NT2/D1 (cell line): ENCODE data around the gene LRRC38.

Source experiments
- DNase-seq: peaks from one replicate; pipeline ENCODE4 v3.0.0-alpha.2; 2011; ENCODE audit warnings: low read depth, low spot score
- H3K27me3 ChIP-seq: 2 replicates; pipeline ENCODE4 v1.6.0; 2011; ENCODE audit warnings: mild to moderate bottlenecking; ENCODE audit not compliant: insufficient read length, insufficient read depth
- H3K36me3 ChIP-seq: 2 replicates; pipeline ENCODE4 v1.6.1; 2011; ENCODE audit warnings: mild to moderate bottlenecking, low read length, mixed read lengths; ENCODE audit not compliant: insufficient read depth, insufficient read length
- H3K4me1 ChIP-seq: 2 replicates; pipeline ENCODE4 v1.5.1; 2011; ENCODE audit not compliant: insufficient read depth, insufficient read length
- H3K4me3 ChIP-seq: 2 replicates; pipeline ENCODE4 v1.5.1; 2011; ENCODE audit warnings: low read depth; ENCODE audit not compliant: insufficient read length
- H3K9ac ChIP-seq: 2 replicates; pipeline ENCODE4 v1.6.0; 2011; ENCODE audit warnings: low read depth; ENCODE audit not compliant: insufficient read length
- H3K9me3 ChIP-seq: 2 replicates; pipeline ENCODE4 v1.5.1; 2011; ENCODE audit warnings: mild to moderate bottlenecking, low read length; ENCODE audit not compliant: insufficient read depth
- SUZ12 ChIP-seq: IDR thresholded peaks from 2 replicates; pipeline ENCODE4 v1.6.1; 2011; ENCODE audit not compliant: insufficient read length, insufficient read depth; ENCODE audit errors: extremely low read depth
- YY1 ChIP-seq: IDR thresholded peaks from 2 replicates; pipeline ENCODE4 v1.6.1; 2011; ENCODE audit not compliant: insufficient read length, insufficient read depth
- ZNF274 ChIP-seq: IDR thresholded peaks from 2 replicates; pipeline ENCODE4 v1.6.1; 2011; ENCODE audit warnings: mild to moderate bottlenecking, low read depth, low read length

LRRC38 gene

DNA sequence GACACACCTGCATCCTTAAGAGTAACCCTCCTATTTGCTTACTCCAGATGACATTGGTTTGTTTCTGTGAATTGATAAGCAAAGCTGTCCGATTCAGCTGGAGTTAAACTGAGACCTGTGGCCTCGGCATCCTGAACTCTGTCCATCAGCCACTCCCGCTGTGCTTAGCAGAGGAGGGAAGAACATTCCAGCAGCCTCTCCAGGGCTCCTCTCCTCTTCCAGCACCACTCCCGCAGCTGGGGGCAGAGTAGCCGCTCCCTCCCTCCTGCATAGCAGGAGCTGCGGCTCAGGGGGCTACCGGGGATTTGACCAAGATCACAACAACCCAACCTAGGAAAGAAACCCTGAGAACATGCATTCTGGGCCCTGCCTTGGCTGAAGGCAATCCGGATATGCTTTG, 8.8 kb downstream of the LRRC38 start:
- DNase-seq, result no peak
- Histone ChIP-seq H3K27me3 (peaks cover 14% of the 10 kb centered on the region), H3K9ac (no peak overlapping the region), H3K36me3 (no peaks in the 10 kb centered on the region), H3K9me3 (no peaks in the 10 kb centered on the region), H3K4me1 (peaks cover 3% of the 10 kb centered on the region), H3K4me3 (no peak overlapping the region)
- TF ChIP-seq SUZ12, result no peak
- TF ChIP-seq YY1, result no peak
- no peak for TF ChIP-seq ZNF274

- Histone ChIP-seq H3K9ac (no peak overlapping the region), H3K9me3 (no peaks in the 10 kb centered on the region), H3K36me3 (no peaks in the 10 kb centered on the region), H3K4me3 (no peak overlapping the region), H3K27me3 (no peaks in the 10 kb centered on the region), H3K4me1 (peaks cover 3% of the 10 kb centered on the region)
- DNase-seq, result no peak
- no peak for TF ChIP-seq YY1
- TF ChIP-seq ZNF274, result no peak
- TF ChIP-seq SUZ12, result no peak
Measured at GRCh38 chr1:13500806-13501205, 13.0 kb downstream of the LRRC38 start.

DNA sequence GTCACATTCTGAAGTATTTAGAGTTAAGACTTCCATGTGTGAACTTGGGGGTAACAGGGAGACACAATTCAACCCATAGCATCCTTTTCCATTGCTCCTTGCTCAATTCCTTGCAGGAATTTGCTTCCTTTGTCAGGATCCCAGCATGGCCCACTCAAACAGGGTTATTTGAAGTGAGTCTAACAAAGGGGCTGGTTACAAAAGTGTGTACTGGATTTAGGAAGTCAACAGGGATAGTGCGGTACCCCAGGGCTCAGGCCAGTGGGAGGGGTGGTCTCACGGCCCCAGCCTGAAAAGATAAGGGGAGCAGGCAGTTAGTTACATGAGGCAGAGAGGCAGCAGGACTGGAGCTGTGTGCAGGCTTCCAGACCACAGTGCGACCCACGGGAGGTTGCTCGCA, 14.4 kb downstream of the LRRC38 start:
- no peaks in the 10 kb centered on the region for H3K27me3 ChIP-seq
- no peaks in the 10 kb centered on the region for H3K36me3 ChIP-seq
- no peak for TF ChIP-seq SUZ12
- TF ChIP-seq YY1, result no peak
- no peak for TF ChIP-seq ZNF274
- no peaks in the 10 kb centered on the region for H3K9me3 ChIP-seq
- no peak for DNase-seq
- H3K4me3 ChIP-seq, result no peak overlapping the region
- no peaks in the 10 kb centered on the region for H3K4me1 ChIP-seq
- no peak overlapping the region for H3K9ac ChIP-seq

- Histone ChIP-seq H3K27me3 (no peaks in the 10 kb centered on the region), H3K4me3 (no peak overlapping the region), H3K9me3 (no peaks in the 10 kb centered on the region), H3K4me1 (no peaks in the 10 kb centered on the region), H3K9ac (no peak overlapping the region), H3K36me3 (no peaks in the 10 kb centered on the region)
- no peak for DNase-seq
- TF ChIP-seq ZNF274 (no peak), YY1 (no peak), SUZ12 (no peak)
Measured at GRCh38 chr1:13498553-13498952, 15.2 kb downstream of the LRRC38 start.

DNA sequence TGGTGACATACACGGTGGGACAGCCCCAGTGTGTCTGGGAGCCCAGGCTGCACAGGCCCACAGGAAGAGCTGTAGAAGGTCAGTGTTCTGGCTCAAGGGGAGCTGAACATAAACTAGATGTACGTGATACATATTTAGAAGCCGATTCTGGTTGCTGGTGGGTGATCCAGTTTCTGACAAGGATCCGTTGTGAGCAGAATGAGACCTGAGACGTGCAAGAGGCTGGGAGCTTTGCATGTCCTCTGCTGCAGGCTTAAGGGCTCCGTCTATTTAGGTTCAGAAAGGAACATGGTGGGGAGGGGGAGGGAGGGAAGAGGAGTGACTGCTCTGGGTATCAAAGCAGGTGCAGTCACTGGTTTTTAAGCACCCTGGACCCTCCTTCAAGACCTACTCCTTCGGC, 18.6 kb downstream of the LRRC38 start:
- DNase-seq, result no peak
- Histone ChIP-seq H3K4me1 (no peaks in the 10 kb centered on the region), H3K9ac (no peak overlapping the region)

GRCh38 chr1:13494712-13495111, 19.1 kb downstream of the LRRC38 start:
- H3K27me3 ChIP-seq, result no peaks in the 10 kb centered on the region
- H3K9ac ChIP-seq, result no peak overlapping the region
- no peaks in the 10 kb centered on the region for H3K36me3 ChIP-seq
- H3K9me3 ChIP-seq, result no peaks in the 10 kb centered on the region
- no peak for DNase-seq
- no peak for TF ChIP-seq ZNF274
- TF ChIP-seq YY1, result no peak
- TF ChIP-seq SUZ12, result no peak
- H3K4me3 ChIP-seq, result no peak overlapping the region
- H3K4me1 ChIP-seq, result no peaks in the 10 kb centered on the region

More for the DNA sequence above, 18.6 kb downstream of the LRRC38 start:
- Histone ChIP-seq H3K4me3 (no peak overlapping the region), H3K27me3 (no peaks in the 10 kb centered on the region), H3K36me3 (no peaks in the 10 kb centered on the region), H3K9me3 (no peaks in the 10 kb centered on the region)
- TF ChIP-seq ZNF274 (no peak), SUZ12 (no peak), YY1 (no peak)

GRCh38 chr1:13494025-13494424, 19.8 kb downstream of the LRRC38 start:
- no peaks in the 10 kb centered on the region for H3K27me3 ChIP-seq
- TF ChIP-seq YY1 (no peak), ZNF274 (no peak), SUZ12 (no peak)
- H3K9me3 ChIP-seq, result no peaks in the 10 kb centered on the region
- no peaks in the 10 kb centered on the region for H3K36me3 ChIP-seq
- no peak overlapping the region for H3K9ac ChIP-seq
- no peaks in the 10 kb centered on the region for H3K4me1 ChIP-seq
- H3K4me3 ChIP-seq, result no peak overlapping the region
- DNase-seq, result no peak
